Suppressor macrophage treated with lipopolysaccharide for 4 hours (primary cell): ENCODE data around the gene GCM1.
"Not testable (repeated sequence)": the region's sequence is repeated elsewhere in the genome, so short reads cannot be mapped to it uniquely, and the experiment has no call there.

Experiments
- DNase-seq: peaks from one replicate; pipeline ENCODE4 v3.0.0-alpha.2; 2020

Gene GCM1

GRCh38 chr6:53148684-53149083, at the start of gene GCM1:
TSS of gene GCM1 (minus strand) at chr6:53148841. CDS start at chr6:53145632, 3,209 bp downstream.
- no peak for DNase-seq

GRCh38 chr6:53197553-53197952, 48.9 kb upstream of the GCM1 start:
- DNase-seq, result no peak

DNA sequence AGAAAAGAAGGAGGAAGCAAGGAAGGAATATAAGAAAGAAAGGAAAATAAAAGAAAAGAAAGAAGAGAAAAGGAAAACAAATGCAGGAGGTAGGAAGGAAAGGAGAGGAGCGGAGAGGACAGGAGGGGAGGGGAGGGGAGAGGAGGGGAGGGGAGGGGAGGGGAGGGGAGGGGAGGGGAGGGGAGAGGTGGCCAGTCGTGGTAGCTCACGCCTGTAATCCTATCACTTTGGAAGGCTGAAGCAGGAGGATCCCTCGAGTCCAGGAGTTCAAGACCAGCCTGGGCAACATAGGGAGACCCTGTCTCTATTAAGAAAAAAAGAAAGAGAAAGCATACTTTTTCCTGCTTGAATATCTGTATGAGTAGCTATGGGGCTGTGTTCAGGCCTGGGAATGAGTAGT, 46.4 kb upstream of the GCM1 start:
- no peak for DNase-seq

DNA sequence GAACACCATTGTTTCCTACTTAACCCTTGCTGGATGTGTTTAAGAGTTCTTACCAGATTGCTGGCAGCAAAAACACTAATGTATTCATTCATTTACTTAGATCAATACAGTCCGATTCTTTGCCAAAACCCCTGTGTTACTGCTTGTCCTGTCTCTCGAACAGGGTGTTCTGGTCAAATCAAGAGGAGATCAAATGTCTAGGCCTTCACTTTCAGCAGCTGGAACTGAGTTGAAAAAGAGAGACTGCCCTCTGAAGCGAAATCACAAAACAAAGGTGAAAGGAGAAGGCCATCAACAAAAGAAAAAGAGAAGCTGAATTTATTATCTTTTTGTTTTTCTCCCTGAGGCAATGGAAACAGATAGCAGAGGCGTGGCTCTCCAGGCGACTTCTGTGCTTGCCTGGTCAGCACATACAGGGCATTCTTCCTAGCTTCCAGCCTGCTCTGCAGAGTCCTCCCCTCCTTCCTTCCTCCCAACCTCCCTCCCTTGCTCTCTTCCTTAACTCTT, 44.1 kb upstream of the GCM1 start:
- DNase-seq, result no peak

- DNase-seq, result no peak
Observed at GRCh38 chr6:53189554-53189953, 40.9 kb upstream of the GCM1 start.

- DNase-seq, result no peak
Observed at GRCh38 chr6:53188833-53189232, 40.2 kb upstream of the GCM1 start.

GRCh38 chr6:53180678-53181077, 32.0 kb upstream of the GCM1 start:
- no peak for DNase-seq

DNA sequence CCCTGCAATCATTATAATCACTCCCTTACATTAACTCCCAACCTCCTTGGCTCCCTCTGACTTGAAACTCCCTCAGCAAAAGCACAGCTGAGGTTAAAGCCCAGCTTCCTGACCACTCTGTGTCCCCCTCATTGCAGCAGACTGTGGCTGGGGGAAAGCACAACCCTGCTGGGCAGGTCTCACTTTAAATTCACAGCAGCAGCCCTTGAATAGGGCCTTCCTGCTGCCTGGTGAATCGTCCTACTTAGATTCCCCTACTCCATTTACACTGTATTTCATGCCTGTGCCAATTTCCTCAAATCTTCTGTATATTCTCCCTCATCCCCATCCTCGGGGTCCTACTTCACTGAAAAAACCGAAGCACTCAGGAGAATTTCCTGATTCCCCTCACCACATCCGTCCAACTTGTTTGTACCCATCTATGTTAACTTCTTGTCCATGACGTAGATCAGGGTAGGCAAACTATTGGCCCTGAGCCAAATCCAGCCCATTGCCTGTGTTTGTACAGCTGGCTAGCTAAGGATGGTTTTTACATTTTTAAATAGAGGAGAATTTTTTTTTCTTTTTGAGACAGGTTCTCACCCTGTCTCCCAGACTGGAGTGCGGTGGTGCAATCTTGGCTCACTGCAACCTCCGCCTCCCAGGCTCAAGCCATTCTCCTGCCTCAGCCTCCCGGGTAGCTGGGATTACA, 31.5 kb upstream of the GCM1 start:
- DNase-seq, result no peak

- no peak for DNase-seq
Observed at GRCh38 chr6:53178837-53179432, 30.3 kb upstream of the GCM1 start.

- DNase-seq, result no peak
Observed at GRCh38 chr6:53175027-53175426, 26.4 kb upstream of the GCM1 start.

DNA sequence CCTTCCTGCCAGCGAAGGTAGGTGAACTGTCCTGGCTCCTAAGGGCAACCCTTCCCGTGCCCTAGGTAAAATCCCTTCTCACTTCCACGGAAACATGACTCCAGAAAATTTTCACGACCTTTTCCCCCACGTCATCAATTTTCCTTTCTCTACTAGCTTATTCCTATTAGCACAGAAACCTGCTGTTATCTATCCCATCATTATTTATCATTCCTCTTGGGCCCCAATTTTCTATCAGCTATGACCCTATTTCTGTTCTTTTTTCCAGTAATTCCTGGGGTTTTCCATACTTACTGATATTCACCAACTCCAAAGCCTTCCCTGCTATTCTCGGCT, 23.8 kb upstream of the GCM1 start:
- DNase-seq, result no peak

DNA sequence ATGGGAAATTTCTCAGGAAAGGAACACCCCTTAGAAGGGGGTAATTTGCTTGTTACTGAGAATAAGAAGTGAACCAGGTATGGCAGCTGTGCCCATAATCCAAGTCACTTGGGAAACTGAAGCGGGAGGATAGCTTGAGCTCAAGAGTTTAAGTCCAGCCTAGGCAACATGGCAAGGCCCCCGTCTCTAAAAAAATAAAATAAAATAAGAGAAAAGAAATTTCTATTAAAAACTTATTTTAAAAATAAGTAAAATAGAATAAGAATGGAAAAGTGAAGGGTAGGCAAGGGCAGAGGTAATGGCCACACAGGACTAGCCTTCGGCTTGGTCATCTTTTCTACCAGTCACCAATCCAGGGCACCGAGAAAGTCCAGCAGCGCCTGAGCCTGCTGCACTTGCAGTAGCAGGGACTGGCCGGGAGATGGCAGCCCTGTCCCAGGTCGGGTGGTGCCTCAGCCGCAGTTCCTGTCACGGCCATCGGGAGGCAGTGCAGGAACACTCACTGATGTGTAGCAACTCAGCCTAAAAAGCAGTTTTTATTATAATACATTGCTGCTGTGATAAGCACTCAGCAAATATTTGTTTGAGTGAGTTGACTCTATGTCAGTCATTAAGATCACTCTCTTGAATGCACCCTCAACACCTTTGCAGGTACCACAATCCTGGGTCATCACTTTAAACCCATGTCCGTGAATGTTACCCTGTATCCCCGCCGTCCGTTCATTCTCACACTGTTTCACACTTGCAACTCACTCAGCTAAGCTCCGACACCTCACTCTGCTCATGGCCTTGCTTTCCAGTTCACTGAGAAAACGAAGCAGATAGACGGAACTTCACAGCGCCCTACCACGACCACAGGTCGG, 23.2 kb upstream of the GCM1 start:
- peak; percentile 89 for DNase-seq

- DNase-seq, result no peak
Observed at GRCh38 chr6:53168516-53169267, 20.1 kb upstream of the GCM1 start.

DNA sequence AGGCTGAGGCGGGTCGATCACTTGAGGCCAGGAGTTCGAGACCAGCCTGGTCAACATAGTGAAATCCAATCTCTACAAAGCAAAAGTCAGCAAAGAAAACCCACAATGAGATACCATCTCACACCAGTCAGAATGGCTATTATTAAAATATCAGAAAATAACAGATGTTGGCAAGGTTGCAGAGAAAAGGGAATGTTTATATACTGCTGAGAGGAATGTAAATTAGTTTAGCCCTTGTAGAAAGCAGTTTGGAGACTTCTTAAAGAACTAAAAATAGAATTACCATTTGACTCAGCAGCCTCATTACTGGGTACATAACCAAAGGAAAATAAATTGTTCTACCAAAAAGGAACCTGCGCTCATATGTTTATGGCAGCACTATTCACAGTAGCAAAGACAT, 16.7 kb upstream of the GCM1 start:
- no peak for DNase-seq

DNA sequence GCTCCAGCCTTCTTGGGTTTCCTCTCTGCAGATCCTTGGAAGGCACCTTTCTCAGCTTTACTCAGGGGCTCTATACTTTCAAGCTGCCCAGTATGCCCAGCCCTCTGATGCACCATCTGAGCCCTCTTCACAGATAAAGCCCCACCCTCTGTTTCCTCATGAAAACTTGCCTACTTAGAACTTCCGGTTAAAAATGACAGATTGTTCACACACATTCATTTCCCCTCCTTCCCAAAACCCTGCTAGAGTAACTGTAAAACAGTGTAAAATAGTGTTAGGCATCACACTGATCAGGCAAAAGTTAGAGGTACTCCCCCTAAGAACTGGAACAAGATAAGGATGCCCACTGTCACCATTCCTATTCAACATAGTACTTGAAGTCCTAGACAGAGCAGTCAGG, 14.0 kb upstream of the GCM1 start:
- peak; percentile 49 for DNase-seq

- no peak for DNase-seq
Observed at GRCh38 chr6:53161481-53162009, 12.9 kb upstream of the GCM1 start.

DNA sequence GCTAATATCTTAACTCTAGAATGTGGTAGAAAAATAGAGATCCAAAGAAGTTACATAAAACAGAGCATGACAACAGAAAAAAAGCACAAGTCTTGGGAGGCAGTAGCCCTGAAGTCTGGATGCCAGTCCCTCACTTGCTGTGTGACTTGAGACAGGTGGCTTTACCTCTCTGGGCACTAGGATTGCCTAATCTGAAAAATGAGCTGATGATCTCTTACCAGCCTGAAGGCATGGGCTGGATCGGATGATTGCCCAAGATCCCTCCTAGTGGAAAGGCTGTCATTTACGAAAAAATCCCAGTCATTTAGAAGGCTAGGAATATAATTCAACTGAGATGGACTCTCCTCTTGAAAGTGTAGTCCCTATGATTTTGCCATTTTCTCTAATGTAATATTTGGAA, 10.9 kb upstream of the GCM1 start:
- no peak for DNase-seq

DNA sequence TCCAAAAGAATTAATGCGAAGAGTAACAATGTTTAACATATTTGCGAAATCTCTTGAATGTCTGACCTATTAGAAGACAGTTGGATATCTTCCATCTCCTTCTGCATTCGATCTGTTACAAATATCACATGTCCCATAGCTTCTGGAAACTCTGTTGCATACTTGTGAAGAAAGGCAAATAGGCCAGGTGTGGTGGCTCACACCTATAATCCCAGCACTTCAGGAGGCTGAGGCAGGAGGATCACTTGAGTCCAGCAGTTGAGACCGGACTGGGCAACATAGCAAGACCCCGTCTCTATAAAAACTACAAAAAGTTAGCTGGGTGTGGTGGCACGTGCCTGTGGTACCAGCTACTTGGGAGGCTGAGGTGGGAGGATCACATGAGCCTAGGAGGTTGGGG, 9.4 kb upstream of the GCM1 start:
- DNase-seq, result not testable (repeated sequence)

DNA sequence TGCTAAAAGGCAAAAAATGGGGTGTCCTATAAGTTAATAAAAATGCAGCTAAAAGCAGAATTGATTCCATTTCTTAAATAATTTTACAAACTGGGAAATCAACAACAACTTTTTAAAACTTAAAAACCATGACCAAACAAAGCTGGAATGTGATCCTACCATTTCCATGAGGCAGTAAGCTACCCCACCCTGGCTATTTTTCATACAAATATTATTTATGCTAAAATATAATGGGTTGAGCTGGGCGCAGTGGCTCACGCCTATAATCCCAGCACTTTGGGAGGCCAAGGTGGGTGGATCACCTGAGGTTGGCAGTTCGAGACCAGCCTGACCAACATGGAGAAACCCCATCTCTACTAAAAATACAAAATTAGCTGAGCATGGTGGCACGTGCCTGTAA, 6.6 kb upstream of the GCM1 start:
- not testable (repeated sequence) for DNase-seq

DNA sequence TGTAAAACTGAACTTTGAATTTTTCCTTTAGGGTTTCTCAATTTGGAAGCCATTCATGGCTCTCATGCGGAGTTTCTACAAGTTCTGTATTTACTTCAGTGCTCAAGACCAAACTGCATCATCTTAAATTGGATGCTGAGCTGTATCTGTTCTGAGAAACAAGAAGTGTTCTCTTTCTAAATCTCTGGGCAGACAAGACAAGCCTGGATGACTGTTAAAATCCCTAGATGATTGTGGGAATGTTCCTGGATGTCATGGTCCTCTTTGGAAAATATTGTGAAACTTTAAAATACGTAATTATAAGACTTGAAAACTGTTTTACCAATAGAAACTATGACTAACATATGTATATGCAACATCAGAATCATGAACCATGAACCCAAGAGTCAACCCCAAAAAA, 6.2 kb upstream of the GCM1 start:
- DNase-seq, result no peak

DNA sequence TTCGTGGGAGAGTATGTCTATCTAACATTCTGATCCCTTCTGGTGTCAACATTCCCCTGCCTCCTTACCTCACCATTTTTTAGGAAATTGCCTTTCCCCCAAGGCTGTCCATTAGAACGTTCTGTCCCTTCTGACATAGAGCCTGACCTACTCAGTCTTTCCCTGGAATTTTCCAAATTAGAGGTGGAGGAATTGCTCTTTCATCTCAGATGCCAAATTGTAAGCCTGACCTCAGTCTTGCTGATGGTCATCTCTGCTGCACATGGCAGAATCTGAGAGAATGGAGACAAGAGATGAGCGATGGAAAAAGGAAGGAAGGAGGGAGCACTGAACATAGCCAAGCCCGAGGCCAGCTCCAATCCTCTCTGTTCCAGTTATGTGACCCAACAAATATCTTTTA, 5.4 kb upstream of the GCM1 start:
- no peak for DNase-seq

DNA sequence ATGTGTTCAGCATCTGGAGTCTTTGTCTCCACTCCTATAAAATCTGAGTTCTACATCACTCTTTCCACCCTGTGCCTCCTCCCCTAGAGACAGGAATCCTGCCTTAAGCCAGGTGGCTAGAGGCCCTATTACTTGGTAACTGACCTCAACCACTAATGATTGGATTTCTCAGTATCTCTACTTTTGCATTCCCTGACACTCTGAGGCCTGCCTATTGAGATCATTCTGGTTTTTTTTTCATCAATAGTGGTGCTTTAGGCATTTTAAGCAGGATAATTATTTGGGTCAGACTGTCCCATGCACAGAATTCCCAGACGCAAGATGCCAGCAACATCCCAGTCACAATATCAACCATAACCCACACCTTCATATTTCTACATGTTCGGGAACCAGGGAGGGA, 3.9 kb upstream of the GCM1 start:
- DNase-seq, result no peak

- DNase-seq, result peak; percentile 15
Observed at GRCh38 chr6:53151676-53152075, 3.0 kb upstream of the GCM1 start.
